NCI-H82 treated with DMSO at 0.1 percent for 48 hours (cell line): ENCODE data around the gene CRACDL.

Experiments used
- DNase-seq: peaks from one replicate; lab custom pipeline; 2025; ENCODE audit not compliant: unreplicated experiment; lab: John Stamatoyannopoulos, UW

The CRACDL gene, protein sequence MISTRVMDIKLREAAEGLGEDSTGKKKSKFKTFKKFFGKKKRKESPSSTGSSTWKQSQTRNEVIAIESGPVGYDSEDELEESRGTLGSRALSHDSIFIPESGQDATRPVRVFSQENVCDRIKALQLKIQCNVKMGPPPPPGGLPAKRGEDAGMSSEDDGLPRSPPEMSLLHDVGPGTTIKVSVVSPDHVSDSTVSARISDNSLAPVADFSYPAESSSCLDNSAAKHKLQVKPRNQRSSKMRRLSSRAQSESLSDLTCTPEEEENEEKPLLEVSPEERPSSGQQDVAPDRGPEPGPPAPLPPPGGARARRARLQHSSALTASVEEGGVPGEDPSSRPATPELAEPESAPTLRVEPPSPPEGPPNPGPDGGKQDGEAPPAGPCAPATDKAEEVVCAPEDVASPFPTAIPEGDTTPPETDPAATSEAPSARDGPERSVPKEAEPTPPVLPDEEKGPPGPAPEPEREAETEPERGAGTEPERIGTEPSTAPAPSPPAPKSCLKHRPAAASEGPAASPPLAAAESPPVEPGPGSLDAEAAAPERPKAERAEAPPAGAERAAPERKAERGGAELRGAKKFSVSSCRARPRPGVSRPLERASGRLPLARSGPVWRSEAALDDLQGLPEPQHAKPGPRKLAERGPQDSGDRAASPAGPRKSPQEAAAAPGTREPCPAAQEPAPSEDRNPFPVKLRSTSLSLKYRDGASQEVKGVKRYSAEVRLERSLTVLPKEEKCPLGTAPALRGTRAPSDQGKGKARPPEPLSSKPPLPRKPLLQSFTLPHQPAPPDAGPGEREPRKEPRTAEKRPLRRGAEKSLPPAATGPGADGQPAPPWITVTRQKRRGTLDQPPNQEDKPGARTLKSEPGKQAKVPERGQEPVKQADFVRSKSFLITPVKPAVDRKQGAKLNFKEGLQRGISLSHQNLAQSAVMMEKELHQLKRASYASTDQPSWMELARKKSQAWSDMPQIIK

GRCh38 chr2:98935777-98936352, at the start of gene CRACDL:
TSS of gene CRACDL (minus strand) at chr2:98936225. CDS start at chr2:98846800, 89,425 bp downstream.
- no peak for DNase-seq

DNA sequence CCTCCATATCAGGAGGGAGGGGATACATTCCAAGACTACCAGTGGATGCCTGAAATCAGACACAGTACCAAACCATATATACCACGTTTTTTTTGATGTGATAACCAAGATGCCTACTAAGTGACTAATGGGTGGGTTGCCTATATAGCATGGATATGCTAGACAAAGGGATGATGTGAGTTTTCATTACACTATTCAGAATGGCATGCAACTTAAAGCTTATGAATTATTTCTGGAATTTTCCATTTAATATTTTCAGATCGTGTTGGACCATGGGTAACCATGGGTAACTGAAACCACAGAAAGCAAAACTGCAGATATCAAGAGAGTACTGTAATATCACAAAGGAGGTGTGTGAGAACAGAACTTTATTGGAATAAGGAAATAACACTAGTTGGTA, 39.6 kb upstream of the CRACDL start:
- DNase-seq = no peak

DNA sequence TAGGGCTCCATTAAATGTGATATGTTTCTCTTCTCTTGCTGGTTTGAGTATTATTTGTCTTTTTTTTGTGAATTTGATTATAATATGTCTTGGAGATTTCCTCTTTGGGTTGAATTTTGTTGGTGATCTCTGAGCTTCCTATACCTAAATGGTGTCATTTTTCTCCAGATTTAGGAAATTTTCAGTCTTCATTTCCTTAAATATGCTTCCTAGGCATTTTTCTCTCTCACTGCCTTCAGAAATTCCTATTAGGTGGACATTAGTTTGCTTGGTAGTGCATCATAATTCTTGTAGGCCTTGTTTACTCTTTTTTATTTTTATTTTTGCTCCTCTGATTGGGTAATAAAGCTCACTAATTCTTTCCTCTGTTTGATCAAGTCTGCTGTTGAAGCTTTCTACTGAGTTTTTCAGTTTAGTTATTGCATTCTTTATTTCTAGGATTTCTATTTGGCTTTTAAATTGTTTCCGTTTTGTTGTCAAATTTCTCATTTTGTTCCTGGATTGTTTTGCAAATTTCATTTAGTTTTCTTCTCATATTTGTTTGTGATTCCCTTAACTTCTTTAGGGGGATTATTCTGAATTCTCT, 36.6 kb upstream of the CRACDL start:
- no peak for DNase-seq

DNA sequence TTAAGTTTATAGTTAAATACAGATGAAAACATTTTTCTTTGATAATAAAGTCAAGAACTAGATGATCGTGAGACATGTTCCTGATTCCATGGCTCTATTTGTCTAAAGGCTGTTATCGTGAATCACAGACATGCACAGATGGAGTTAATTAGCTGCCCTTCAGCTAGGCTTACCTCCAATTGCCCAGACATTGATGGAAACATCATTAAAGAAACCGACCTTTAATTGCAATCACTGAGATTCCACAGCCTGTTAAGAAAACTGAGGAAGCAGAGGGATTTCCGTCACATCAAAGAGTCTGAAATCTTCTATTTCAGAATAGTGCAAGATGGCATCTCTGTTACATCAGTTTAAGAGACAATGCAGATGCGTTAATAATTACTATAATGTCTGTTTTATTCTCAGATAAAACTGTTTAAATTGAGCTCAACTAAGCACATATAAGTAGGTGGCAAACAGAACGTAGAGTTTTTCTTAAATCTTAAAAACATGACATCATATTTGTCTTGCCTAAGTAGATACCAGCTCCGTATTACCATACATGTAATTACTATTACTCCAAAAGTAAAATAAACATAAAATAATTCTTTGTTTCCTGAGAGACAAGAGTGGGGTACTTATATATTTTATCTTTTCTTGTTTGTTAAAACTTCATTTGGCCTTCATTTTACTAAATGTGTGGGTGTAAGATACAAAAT, 23.9 kb upstream of the CRACDL start:
- peak; percentile 19 for DNase-seq

DNA sequence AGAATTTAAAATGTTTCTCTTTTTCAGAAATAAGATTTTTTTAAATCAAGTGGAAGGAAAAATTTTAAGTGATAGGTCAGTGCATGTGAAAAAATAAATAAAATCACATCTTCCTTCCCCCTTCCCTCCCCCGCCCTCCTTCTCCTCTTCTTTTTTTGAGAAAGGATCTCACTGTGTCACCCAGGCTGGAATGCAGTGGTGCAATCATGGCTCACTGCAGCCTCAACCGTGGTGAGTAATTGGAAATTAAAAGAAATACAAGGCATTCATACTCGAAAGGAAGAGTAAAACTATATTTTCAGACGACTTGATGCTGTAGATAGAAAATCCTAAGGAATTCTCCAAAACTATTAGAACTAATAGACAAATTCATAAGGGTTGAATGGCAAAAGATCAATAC, 16.9 kb upstream of the CRACDL start:
- no peak for DNase-seq

GRCh38 chr2:98948956-98949739, 13.1 kb upstream of the CRACDL start:
- DNase-seq = peak; percentile 34

DNA sequence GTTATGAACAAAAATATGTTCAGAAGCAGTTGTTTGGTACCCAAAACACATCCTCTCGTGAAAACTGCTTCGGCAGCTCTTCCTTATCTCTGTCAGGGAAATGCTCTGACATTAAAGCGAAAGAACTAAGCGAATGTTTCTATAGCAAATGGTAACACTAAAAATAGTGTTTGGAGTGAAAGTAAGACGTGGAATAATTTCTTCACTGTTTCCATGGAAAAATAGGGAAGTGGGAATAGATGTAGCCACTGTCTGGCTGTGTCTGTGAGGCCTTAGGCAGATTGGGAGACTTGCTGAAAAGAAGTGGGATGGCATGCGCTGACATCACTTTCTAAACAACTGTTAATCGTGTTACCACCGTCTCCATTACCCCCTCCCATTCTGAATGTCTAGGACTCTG, 11.5 kb upstream of the CRACDL start:
- no peak for DNase-seq

DNA sequence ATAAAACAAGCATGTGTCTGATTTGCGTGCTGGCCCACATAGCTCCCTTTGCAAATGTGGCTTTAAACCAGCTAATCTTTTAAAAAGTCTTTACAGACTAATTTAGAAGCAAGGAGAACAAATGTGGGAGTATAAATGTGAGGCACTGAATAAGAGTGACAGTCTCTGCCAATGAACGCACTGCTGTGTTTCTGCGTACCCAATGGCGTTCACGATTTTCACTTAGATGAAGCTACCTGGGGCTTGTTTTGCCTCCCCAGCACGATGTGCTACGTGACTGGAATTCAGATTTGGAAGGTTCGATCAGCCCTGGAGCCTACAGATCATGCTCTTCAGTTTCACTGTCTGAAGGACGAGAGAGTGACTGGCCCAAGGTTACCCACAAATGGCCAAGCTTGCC, 10.8 kb upstream of the CRACDL start:
- no peak for DNase-seq

DNA sequence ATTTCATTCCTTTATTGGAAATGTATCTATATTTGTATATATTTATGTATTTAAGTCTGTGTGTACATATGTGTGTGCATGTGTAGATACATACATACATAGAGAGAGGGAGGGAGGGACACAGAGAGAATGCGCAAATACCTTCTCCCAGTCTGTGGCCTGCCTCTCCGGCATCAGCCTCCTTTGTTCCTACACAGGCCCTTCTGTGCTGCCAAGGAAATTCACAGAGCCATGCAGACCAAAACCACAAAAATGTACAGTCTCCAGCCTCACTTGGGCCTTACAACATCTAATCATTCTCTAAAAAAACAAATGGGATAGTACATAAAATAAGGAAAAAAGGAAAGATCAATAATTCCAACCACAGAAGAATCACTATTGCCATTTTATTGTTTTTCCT, 8.8 kb upstream of the CRACDL start:
- DNase-seq = no peak

DNA sequence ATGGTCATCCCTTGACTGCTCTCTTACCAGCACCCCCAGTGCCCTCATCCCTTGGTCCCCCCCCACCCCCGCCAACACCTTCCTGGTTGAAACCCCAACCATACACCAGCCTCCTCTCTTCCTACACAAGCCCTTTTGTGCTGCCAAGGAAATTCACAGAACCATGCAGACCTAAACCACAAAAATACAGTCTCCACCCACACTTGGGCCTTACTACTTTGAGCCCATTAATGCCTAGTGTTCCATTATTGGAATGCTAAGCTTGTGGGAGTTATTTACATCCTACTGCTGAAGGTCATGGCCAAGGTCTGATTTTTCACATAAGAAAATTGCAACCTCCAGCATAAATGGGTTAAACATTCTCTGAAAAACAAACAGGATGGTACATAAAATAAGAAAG, 4.1 kb upstream of the CRACDL start:
- no peak for DNase-seq

- DNase-seq = no peak
Observed at GRCh38 chr2:98937906-98938305, 1.9 kb upstream of the CRACDL start.

DNA sequence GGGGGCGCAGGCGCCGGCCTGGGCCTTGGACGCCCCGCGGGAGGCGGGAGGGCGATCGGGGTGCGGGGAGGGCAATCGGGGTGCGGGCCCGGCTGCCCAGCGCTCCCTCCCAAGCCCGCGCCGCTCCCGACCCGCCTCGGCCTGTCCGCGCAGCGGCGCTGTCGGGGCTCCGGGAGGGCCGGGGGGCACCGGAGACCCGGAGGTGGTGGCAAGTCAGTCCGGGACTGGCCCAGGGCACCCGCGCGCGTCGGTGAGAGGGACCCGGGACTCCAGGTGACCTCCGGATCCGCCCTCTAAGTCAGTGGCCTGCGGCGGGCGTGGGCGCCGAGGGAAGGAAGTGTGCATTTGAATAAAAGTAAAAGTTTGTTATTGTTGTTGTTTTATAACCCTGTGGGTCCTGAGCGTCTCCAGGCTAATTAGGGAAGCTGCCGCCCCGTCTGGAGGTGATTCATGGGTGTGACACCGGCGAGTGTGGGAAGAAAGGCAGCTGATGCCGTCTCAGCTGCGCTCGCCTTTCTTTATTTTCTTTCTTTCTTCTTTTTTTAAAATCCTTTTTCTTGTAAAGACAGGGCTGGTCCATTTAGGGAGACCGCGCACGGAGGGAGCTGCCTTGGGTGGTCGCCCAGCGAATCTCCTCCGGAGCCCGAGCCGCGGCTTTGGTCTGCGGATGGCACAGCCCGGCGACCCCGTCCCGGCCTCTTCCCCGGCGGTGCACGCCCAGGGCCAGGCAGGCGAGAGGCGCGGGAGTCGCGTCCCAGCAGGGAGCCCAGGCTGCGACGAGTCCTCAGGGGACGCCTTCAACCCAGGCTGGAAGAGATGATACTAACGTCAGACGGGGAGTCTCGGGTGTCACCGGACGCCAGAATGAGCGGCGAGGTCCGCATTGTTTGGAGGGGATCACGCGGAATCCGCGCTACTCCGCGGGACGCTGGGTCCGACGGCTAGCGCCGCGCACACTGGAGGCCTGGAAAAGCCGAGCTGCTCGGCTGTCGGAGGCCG, 627 bp upstream of the CRACDL start:
- no peak for DNase-seq

- DNase-seq = no peak
Observed at GRCh38 chr2:98935111-98935770, 784 bp downstream of the CRACDL start.

DNA sequence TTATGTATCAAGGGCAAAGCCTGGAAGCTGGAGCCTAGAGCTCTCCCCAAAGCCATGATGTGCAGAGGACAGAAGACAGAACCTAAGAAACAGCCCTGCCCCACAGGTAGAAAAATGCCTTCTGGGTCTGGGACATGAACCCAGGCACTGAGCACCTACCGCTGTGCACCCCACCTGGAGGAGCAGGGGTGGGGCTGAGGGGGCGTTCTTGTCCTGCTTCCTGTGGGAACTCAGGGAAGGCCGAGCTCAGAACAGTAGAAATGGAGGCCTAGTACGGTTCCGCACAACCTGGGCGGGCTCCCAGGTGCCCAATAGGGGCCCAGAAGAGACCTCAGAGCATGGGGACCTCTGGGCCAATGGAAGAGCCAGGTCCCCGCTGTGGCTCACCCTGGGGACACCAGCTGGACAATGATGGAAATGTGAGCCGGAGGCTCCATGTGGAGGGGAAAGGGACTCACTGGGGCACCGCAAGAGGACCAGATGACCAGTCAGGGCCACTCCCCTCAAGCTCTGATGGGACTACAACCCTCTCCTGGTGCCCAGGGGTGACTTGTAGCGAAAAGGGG, 3.2 kb downstream of the CRACDL start:
- DNase-seq = no peak

GRCh38 chr2:98932164-98932563, 3.9 kb downstream of the CRACDL start:
- DNase-seq = no peak

GRCh38 chr2:98931596-98931995, 4.4 kb downstream of the CRACDL start:
- DNase-seq = no peak

- DNase-seq = no peak
Observed at GRCh38 chr2:98929920-98930319, 6.1 kb downstream of the CRACDL start.

DNA sequence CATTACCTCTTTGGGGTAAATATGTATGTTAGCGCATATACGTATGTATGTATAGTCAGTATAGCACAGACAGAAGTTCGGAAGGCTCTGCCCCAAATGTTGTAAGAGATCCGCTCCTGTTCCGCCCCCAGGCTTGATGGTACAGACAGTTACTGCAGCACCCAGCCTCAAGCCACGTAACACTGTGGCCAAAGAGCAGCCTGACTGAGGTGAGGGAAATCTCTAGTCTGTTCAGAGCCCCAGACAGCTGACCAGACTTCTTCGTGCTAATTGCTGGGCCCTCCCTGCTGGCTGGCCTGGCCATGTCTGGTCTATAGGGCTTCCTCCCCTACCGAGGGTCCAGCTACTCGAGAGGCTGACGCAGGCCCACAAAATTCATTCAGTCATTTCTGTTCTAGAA, 7.8 kb downstream of the CRACDL start:
- no peak for DNase-seq
